GM23338 (cell line): ENCODE results near the gene CENPP. TPM values are rescaled to one million over a fixed set of nuclear protein-coding genes. Genes with fewer than 3 reads are reported as not detected.

ENCODE experiments used
- ATAC-seq: fragments of 200-7000 bp; cut with Tn5 transposase; 3 replicates; pipeline ENCODE4 v1.9.1; 2020
- DNase-seq: peaks from one replicate; pipeline ENCODE4 v3.0.0-alpha.2; 2015; ENCODE audit warnings: low spot score
- H2AFZ ChIP-seq: fragments of 200-600 bp; sonication (generic); 2 replicates; pipeline ENCODE4 v1.8.0; 2016; ENCODE audit warnings: antibody characterized with exemption, mild to moderate bottlenecking, moderate library complexity
- H3F3A ChIP-seq: fragments of 200-600 bp; sonication (generic); replicated peaks from 2 replicates; pipeline ENCODE4 v1.8.0; 2017; ENCODE audit warnings: antibody characterized with exemption, mixed run types, low read depth
- H3K27ac ChIP-seq: fragments of 200-600 bp; sonication (generic); 2 replicates; pipeline ENCODE4 v1.6.1; 2016; ENCODE audit warnings: low read depth
- H3K27me3 ChIP-seq: fragments of 200-600 bp; sonication (generic); 2 replicates; pipeline ENCODE4 v1.8.0; 2016; ENCODE audit warnings: mild to moderate bottlenecking, mixed run types, moderate library complexity; ENCODE audit not compliant: insufficient read depth
- H3K36me3 ChIP-seq: fragments of 200-600 bp; sonication (generic); 2 replicates; pipeline ENCODE4 v1.8.0; 2016; ENCODE audit warnings: mild to moderate bottlenecking; ENCODE audit not compliant: insufficient read depth
- H3K4me1 ChIP-seq: fragments of 200-600 bp; sonication (generic); 2 replicates; pipeline ENCODE4 v1.8.0; 2016; ENCODE audit warnings: mild to moderate bottlenecking, moderate library complexity; ENCODE audit not compliant: insufficient read depth
- H3K4me2 ChIP-seq: fragments of 200-600 bp; sonication (generic); 2 replicates; pipeline ENCODE4 v1.7.1; 2017; ENCODE audit warnings: mixed run types
- H3K4me3 ChIP-seq: fragments of 200-600 bp; sonication (generic); 2 replicates; pipeline ENCODE4 v1.6.1; 2016; ENCODE audit warnings: mixed run types
- H3K79me2 ChIP-seq: fragments of 200-600 bp; sonication (generic); replicated peaks from 2 replicates; pipeline ENCODE4 v1.8.0; 2017; ENCODE audit warnings: mild to moderate bottlenecking; ENCODE audit not compliant: insufficient read depth
- H3K9me2 ChIP-seq: fragments of 200-600 bp; sonication (generic); 2 replicates; pipeline ENCODE4 v1.8.0; 2017; ENCODE audit not compliant: insufficient read depth
- H4K20me1 ChIP-seq: fragments of 200-600 bp; sonication (generic); replicated peaks from 2 replicates; pipeline ENCODE4 v1.8.0; 2017; ENCODE audit warnings: mild to moderate bottlenecking; ENCODE audit not compliant: insufficient read depth
- H3K27ac Mint-ChIP-seq: 2 replicates; pipeline ENCODE4 v1.8.0; 2020; ENCODE audit warnings: inconsistent platforms, mild to moderate bottlenecking, moderate library complexity, mixed read lengths
- H3K27me3 Mint-ChIP-seq: 3 replicates; pipeline ENCODE4 v1.8.0; 2022; ENCODE audit warnings: low read depth, mild to moderate bottlenecking, moderate library complexity, mixed read lengths, inconsistent platforms; ENCODE audit not compliant: insufficient read depth, poor library complexity
- H3K36me3 Mint-ChIP-seq: 3 replicates; pipeline ENCODE4 v1.8.0; 2021; ENCODE audit warnings: low read depth, mild to moderate bottlenecking, inconsistent platforms, moderate library complexity, mixed read lengths
- H3K4me1 Mint-ChIP-seq: 3 replicates; pipeline ENCODE4 v1.8.0; 2020; ENCODE audit warnings: mild to moderate bottlenecking, inconsistent platforms, mixed read lengths
- H3K4me3 Mint-ChIP-seq: 3 replicates; pipeline ENCODE4 v1.8.0; 2021; ENCODE audit warnings: moderate library complexity, mild to moderate bottlenecking, inconsistent platforms, mixed read lengths
- H3K9me3 Mint-ChIP-seq: 3 replicates; pipeline ENCODE4 v1.8.0; 2020; ENCODE audit warnings: moderate library complexity, mild to moderate bottlenecking, inconsistent platforms, mixed read lengths
- CTCF ChIP-seq, 2 experiments: fragments of 200-600 bp in 1 of 2; sonication (generic) in 1 of 2; conservative IDR thresholded peaks; 2 replicates each; pipeline versions ENCODE4 v1.5.1 to v1.6.1; 2016 to 2017; ENCODE audit warnings: antibody characterized with exemption in 2 of 2, low read depth in 2 of 2, mild to moderate bottlenecking in 2 of 2, moderate library complexity in 1 of 2
- ETS1 ChIP-seq: IDR thresholded peaks from 2 replicates; pipeline ENCODE4 v1.6.1; 2016; ENCODE audit warnings: antibody characterized with exemption
- EZH2phosphoT487 ChIP-seq: fragments of 200-600 bp; sonication (generic); IDR thresholded peaks from one replicate; pipeline ENCODE4 v1.8.1; 2018; ENCODE audit warnings: antibody characterized with exemption; ENCODE audit not compliant: unreplicated experiment
- NANOG ChIP-seq: IDR thresholded peaks from 2 replicates; pipeline ENCODE4 v1.6.1; 2016; ENCODE audit warnings: antibody characterized with exemption, borderline replicate concordance
- POLR2AphosphoS5 ChIP-seq: IDR thresholded peaks from 2 replicates; pipeline ENCODE4 v1.6.1; 2016; ENCODE audit warnings: antibody characterized with exemption, low read depth
- REST ChIP-seq: IDR thresholded peaks from one replicate; pipeline ENCODE4 v1.6.1; 2018; ENCODE audit warnings: antibody characterized with exemption; ENCODE audit not compliant: unreplicated experiment
- STAT1 ChIP-seq: IDR thresholded peaks from one replicate; pipeline ENCODE4 v1.6.1; 2016; ENCODE audit warnings: antibody characterized with exemption; ENCODE audit not compliant: unreplicated experiment
- ZNF114 ChIP-seq: fragments of 250-450 bp; sonication (Bioruptor Pico); IDR thresholded peaks from 2 replicates; pipeline ENCODE4 v1.5.0; 2020; ENCODE audit warnings: mild to moderate bottlenecking, moderate library complexity
- ZNF331 ChIP-seq: fragments of 250-450 bp; sonication (Bioruptor Pico); IDR thresholded peaks from 2 replicates; pipeline ENCODE4 v1.5.0; 2020; ENCODE audit warnings: low read depth, mild to moderate bottlenecking, moderate library complexity
- ZNF462 ChIP-seq: fragments of 250-450 bp; sonication (Bioruptor Pico); IDR thresholded peaks from 2 replicates; pipeline ENCODE4 v1.5.0; 2020; ENCODE audit warnings: mild to moderate bottlenecking, moderate library complexity
- polyA plus RNA-seq: library from polyadenylated mRNA; unstranded; fragments of >200 nt; fragmentation: Nextera tagmentation; extraction: Ambion mirVana; gene quantifications from 2 replicates; pipeline ENCODE4 v1.2.1, GENCODE V29; 2016
- total RNA-seq: library from RNA; depleted of rRNA; stranded (reverse); fragments of >200 nt; shearing (Covaris generic); gene quantifications from 2 replicates; pipeline ENCODE4 v1.2.3, GENCODE V29; 2014

Gene CENPP
- total and polyA plus RNA-seq, 2 experiments from 2014 or later: 11.0 to 12.6 TPM

GRCh38 chr9:92488681-92489550 lies 163.2 kb downstream of the CENPP start (continued):
- TF ChIP-seq REST (no peak), POLR2AphosphoS5 (no peak)

- ATAC-seq: peak; percentile 45; the same call in 2 of the 3 replicates
- Mint-ChIP-seq H3K4me3 (no peak overlapping the region), H3K36me3 (no peaks in the 10 kb centered on the region), H3K27me3 (no peaks in the 10 kb centered on the region), H3K27ac (no peak overlapping the region), H3K4me1 (no peaks in the 10 kb centered on the region; the same call in 2 of the 3 replicates), H3K9me3 (no peaks in the 10 kb centered on the region; the same call in 2 of the 3 replicates)
- Histone ChIP-seq H3K36me3 (no peaks in the 10 kb centered on the region), H3F3A (no peaks in the 10 kb centered on the region), H3K4me1 (no peaks in the 10 kb centered on the region), H3K27me3 (no peaks in the 10 kb centered on the region), H3K4me3 (no peak overlapping the region), H3K27ac (no peak overlapping the region), H3K79me2 (no peaks in the 10 kb centered on the region), H3K4me2 (no peak overlapping the region), H3K9me2 (no peaks in the 10 kb centered on the region), H2AFZ (no peak overlapping the region), H4K20me1 (no peaks in the 10 kb centered on the region)
- TF ChIP-seq STAT1: no peak
- TF ChIP-seq ZNF331 (CRISPR knock-in tag): no peak
- no peak for TF ChIP-seq EZH2phosphoT487
- no peak for TF ChIP-seq NANOG
- TF ChIP-seq ETS1: no peak
- no peak for TF ChIP-seq ZNF114 (CRISPR knock-in tag)
- TF ChIP-seq ZNF462 (CRISPR knock-in tag): no peak
- TF ChIP-seq CTCF (conservative IDR thresholded peaks at IDR 0.05; ENCODE audit: low read depth in 2 of 2): no peak
- no peak for DNase-seq
Measured at GRCh38 chr9:92492781-92493401, 167.1 kb downstream of the CENPP start.
